ENCODE results near the gene ECEL1. TPM values are rescaled to one million over a fixed set of nuclear protein-coding genes. Genes with fewer than 3 reads are reported as not detected.
A peak's percentile ranks its signal among the peaks of the same experiment; 100 is the strongest.
"Not testable (repeated sequence)": the region's sequence is repeated elsewhere in the genome, so short reads cannot be mapped to it uniquely, and the experiment has no call there.

Gene ECEL1
- total RNA-seq, 4 donors from 2014 or later = 0.68 to 0.83 TPM; not detected in 2

- WGBS = 88% methylated on average over 20 of the region's 27 CpGs
- no peak overlapping the region for H3K4me3 ChIP-seq
- peaks cover 42% of the 10 kb centered on the region for H3K27me3 ChIP-seq
- H3K27ac ChIP-seq = no peak overlapping the region
- peak; percentile 45 to 78 for DNase-seq (ENCODE audit: low spot score in 2 of 2)
- no peaks in the 10 kb centered on the region for H3K4me1 ChIP-seq
- H3K9me3 ChIP-seq = no peaks in the 10 kb centered on the region
- no peaks in the 10 kb centered on the region for H3K36me3 ChIP-seq
- TF ChIP-seq POLR2AphosphoS5 (IDR thresholded peaks at IDR 0.05) (no peak), EP300 (IDR thresholded peaks at IDR 0.05) (no peak)
- TF ChIP-seq, protein P1, sequence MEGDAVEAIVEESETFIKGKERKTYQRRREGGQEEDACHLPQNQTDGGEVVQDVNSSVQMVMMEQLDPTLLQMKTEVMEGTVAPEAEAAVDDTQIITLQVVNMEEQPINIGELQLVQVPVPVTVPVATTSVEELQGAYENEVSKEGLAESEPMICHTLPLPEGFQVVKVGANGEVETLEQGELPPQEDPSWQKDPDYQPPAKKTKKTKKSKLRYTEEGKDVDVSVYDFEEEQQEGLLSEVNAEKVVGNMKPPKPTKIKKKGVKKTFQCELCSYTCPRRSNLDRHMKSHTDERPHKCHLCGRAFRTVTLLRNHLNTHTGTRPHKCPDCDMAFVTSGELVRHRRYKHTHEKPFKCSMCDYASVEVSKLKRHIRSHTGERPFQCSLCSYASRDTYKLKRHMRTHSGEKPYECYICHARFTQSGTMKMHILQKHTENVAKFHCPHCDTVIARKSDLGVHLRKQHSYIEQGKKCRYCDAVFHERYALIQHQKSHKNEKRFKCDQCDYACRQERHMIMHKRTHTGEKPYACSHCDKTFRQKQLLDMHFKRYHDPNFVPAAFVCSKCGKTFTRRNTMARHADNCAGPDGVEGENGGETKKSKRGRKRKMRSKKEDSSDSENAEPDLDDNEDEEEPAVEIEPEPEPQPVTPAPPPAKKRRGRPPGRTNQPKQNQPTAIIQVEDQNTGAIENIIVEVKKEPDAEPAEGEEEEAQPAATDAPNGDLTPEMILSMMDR (IDR thresholded peaks at IDR 0.05) = no peak
Measured at GRCh38 chr2:232456296-232457120, 31.1 kb downstream of the ECEL1 start.

- peaks cover 37% of the 10 kb centered on the region for H3K27me3 ChIP-seq
- DNase-seq (ENCODE audit: low spot score in 2 of 2) = peak in 1 of 2 donors; percentile 69
- H3K4me3 ChIP-seq = no peak within 1 kb of the TSS
- 88% methylated on average over 8 of the region's 14 CpGs for WGBS
- H3K36me3 ChIP-seq = no peaks in the 10 kb centered on the region
- TF ChIP-seq POLR2A (IDR thresholded peaks at IDR 0.05) = no peak
- TF ChIP-seq EP300 (IDR thresholded peaks at IDR 0.05) = no peak
- TF ChIP-seq, protein P1 (IDR thresholded peaks at IDR 0.05) = no peak
- no peak for TF ChIP-seq POLR2AphosphoS5 (IDR thresholded peaks at IDR 0.05)
- H3K4me1 ChIP-seq = no peaks in the 10 kb centered on the region
- H3K9me3 ChIP-seq = no peaks in the 10 kb centered on the region
- no peak within 1 kb of the TSS for H3K27ac ChIP-seq
Measured at GRCh38 chr2:232455426-232456255, 32.0 kb downstream of the ECEL1 start, which contains the start of gene ALPI. Gene ALPI (plus strand): TSS chr2:232456153. CDS start chr2:232456200, 47 bp downstream.

DNA sequence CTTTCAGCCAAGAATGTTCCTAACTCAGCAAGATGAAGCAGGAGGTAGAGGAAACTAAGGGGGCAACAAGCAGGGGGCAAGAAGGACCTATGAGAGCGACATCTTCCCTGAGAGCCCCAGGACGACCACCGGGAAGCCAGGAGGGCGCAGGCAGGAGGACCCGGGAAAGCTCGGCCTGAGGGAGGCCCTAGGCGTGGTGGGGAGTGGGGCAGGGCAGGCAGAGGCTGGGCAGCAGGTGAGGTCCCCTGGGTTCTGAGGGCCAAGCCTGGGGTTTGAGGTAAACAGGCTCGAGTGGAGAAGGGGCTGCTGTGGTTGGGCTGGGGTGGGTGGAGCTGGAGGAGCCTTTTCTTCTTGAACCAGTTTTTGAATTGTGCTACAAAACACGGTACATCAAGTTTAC is 33.0 kb downstream of the ECEL1 start:
- TF ChIP-seq POLR2A (IDR thresholded peaks at IDR 0.05) (no peak), POLR2AphosphoS5 (IDR thresholded peaks at IDR 0.05) (no peak), EP300 (IDR thresholded peaks at IDR 0.05) (no peak)
- TF ChIP-seq, protein P1 (IDR thresholded peaks at IDR 0.05) = no peak
- peak in 1 of 2 donors; percentile 49 for DNase-seq (ENCODE audit: low spot score in 2 of 2)
- no peaks in the 10 kb centered on the region for H3K9me3 ChIP-seq
- H3K27ac ChIP-seq = no peak overlapping the region
- no peaks in the 10 kb centered on the region for H3K4me1 ChIP-seq
- WGBS = 81% methylated on average over 9 of the region's 9 CpGs
- peaks cover 36% of the 10 kb centered on the region for H3K27me3 ChIP-seq
- no peaks in the 10 kb centered on the region for H3K36me3 ChIP-seq
- H3K4me3 ChIP-seq = no peak overlapping the region

DNA sequence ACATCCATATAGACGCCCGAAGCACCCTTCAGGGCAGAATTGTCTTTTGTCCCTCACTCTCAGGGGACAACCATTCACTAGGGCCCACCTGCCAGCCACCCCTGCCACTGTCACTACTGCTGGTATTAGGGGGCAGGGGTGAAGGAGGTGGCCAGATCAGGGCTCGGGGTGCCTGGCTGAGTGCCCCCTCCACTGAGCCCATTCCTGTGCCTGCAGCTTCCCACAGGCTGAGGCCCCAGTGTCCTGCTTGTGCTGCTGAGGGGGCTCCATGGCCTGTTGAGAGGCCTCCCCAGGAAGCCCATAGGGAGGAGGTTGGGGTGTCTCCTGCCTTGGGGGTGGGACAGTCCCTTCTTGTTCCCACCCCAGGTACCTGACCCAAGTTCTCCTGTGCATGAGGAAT is 36.0 kb downstream of the ECEL1 start:
- H3K36me3 ChIP-seq, H3K4me3 ChIP-seq, H3K27me3 ChIP-seq, H3K9me3 ChIP-seq, H3K4me1 ChIP-seq, H3K27ac ChIP-seq: not testable (repeated sequence)
- WGBS = 88% methylated on average over 3 of the region's 3 CpGs
- DNase-seq (ENCODE audit: low spot score in 2 of 2) = peak in 1 of 2 donors; percentile 47

DNA sequence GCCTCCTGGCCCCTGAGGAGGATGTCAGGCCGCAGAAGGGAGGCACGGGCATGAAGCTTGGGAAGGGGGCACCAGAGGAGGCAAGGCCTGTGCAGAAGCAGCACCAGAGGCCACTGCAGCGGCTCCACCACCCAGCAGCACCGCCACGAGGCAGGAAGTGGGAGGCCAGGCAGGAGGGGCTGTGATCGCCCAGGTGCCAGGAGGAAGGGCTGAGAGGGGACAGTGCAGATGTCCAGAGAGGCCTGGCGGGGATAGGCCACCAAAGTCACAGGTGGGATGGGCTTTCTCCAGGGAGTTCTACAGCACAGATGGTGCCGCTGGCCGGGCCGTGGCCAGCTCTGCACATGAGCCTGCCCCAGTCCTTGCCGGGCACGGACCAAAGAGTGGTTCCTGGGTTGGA is 37.7 kb downstream of the ECEL1 start:
- peaks cover 3% of the 10 kb centered on the region for H3K27me3 ChIP-seq
- WGBS = 57% methylated on average over 10 of the region's 12 CpGs
- no peak for TF ChIP-seq POLR2AphosphoS5 (IDR thresholded peaks at IDR 0.05)
- TF ChIP-seq, protein P1 (IDR thresholded peaks at IDR 0.05) = no peak
- TF ChIP-seq EP300 (IDR thresholded peaks at IDR 0.05) = no peak
- no peak for TF ChIP-seq POLR2A (IDR thresholded peaks at IDR 0.05)
- H3K4me3 ChIP-seq = no peak overlapping the region
- no peaks in the 10 kb centered on the region for H3K4me1 ChIP-seq
- no peaks in the 10 kb centered on the region for H3K36me3 ChIP-seq
- H3K9me3 ChIP-seq = no peaks in the 10 kb centered on the region
- DNase-seq (ENCODE audit: low spot score in 2 of 2) = no peak
- H3K27ac ChIP-seq = no peak overlapping the region
